ENCODE results near the gene MCCD1. TPM values are rescaled to one million over a fixed set of nuclear protein-coding genes. Genes with fewer than 3 reads are reported as not detected.

MCCD1 gene
- total RNA-seq, 1 donor from 2014 or later = not detected

GRCh38 chr6:31568537-31568961 is 39.8 kb downstream of the MCCD1 start:
- no peaks in the 10 kb centered on the region for H3K36me3 ChIP-seq (ENCODE audit: control insufficient read depth, insufficient read depth, low read length)
- no peak overlapping the region for H3K4me3 ChIP-seq (ENCODE audit: low read depth, low read length)
- TF ChIP-seq, protein P1, sequence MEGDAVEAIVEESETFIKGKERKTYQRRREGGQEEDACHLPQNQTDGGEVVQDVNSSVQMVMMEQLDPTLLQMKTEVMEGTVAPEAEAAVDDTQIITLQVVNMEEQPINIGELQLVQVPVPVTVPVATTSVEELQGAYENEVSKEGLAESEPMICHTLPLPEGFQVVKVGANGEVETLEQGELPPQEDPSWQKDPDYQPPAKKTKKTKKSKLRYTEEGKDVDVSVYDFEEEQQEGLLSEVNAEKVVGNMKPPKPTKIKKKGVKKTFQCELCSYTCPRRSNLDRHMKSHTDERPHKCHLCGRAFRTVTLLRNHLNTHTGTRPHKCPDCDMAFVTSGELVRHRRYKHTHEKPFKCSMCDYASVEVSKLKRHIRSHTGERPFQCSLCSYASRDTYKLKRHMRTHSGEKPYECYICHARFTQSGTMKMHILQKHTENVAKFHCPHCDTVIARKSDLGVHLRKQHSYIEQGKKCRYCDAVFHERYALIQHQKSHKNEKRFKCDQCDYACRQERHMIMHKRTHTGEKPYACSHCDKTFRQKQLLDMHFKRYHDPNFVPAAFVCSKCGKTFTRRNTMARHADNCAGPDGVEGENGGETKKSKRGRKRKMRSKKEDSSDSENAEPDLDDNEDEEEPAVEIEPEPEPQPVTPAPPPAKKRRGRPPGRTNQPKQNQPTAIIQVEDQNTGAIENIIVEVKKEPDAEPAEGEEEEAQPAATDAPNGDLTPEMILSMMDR (IDR thresholded peaks at IDR 0.05; ENCODE audit: insufficient read depth, low read length, severe bottlenecking) = no peak
- FAIRE-seq = no peak
- H3K27me3 ChIP-seq (ENCODE audit: control insufficient read depth, insufficient read depth, low read length) = no peaks in the 10 kb centered on the region
- no peak for DNase-seq (ENCODE audit: low read depth)

DNA sequence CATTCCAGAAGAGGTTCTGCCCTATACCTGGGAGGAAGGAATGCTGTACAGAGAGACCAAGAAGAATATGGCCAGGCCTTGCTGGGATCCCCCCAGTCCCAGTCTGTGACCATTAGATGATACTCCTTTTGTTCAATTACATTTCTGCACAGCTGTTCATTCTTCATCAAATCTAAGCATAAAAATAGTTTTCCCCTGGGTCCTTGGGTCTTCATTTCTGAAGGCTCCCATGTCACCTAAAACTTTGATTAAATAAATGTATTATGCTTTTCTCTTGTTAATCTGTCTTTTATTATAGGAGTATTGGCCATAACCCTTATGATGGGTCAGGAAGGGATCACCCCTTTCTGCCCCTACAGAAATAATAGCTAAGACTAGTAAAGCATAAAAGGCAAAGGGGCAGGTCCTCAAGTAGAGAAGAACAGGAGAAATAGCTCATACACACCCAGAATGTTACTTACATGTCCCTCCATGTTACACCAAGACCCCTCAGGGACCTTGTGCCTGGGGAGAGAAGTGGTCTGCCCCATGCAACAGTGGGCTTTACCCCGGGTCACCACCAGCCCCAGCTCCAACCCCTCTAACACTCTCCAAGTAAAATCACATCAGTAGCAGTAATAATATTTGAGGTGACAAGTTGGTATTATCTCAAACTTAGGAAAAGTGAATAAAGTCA is 41.2 kb downstream of the MCCD1 start:
- TF ChIP-seq, protein P1 (IDR thresholded peaks at IDR 0.05; ENCODE audit: insufficient read depth, low read length, severe bottlenecking) = no peak
- FAIRE-seq (no peak), DNase-seq (ENCODE audit: low read depth) (no peak)
- H3K36me3 ChIP-seq (ENCODE audit: control insufficient read depth, insufficient read depth, low read length) = no peaks in the 10 kb centered on the region
- no peak overlapping the region for H3K4me3 ChIP-seq (ENCODE audit: low read depth, low read length)
- H3K27me3 ChIP-seq (ENCODE audit: control insufficient read depth, insufficient read depth, low read length) = no peaks in the 10 kb centered on the region

DNA sequence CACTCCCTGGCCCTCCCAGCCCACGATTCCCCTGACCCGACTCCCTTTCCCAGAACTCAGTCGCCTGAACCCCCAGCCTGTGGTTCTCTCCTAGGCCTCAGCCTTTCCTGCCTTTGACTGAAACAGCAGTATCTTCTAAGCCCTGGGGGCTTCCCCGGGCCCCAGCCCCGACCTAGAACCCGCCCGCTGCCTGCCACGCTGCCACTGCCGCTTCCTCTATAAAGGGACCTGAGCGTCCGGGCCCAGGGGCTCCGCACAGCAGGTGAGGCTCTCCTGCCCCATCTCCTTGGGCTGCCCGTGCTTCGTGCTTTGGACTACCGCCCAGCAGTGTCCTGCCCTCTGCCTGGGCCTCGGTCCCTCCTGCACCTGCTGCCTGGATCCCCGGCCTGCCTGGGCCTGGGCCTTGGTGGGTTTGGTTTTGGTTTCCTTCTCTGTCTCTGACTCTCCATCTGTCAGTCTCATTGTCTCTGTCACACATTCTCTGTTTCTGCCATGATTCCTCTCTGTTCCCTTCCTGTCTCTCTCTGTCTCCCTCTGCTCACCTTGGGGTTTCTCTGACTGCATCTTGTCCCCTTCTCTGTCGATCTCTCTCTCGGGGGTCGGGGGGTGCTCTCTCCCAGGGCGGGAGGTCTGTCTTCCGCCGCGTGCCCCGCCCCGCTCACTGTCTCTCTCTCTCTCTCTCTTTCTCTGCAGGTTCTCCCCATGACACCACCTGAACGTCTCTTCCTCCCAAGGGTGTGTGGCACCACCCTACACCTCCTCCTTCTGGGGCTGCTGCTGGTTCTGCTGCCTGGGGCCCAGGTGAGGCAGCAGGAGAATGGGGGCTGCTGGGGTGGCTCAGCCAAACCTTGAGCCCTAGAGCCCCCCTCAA is 43.5 kb downstream of the MCCD1 start, which contains the start of gene LTA:
Gene LTA, plus strand, starts transcription at position 249 of the 871 bp plus-strand sequence. Its CDS starts 454 bp downstream, at position 703.
- FAIRE-seq (no peak), DNase-seq (ENCODE audit: low read depth) (no peak)
- no peak within 1 kb of the TSS for H3K4me3 ChIP-seq (ENCODE audit: low read depth, low read length)
- no peaks in the 10 kb centered on the region for H3K27me3 ChIP-seq (ENCODE audit: control insufficient read depth, insufficient read depth, low read length)
- TF ChIP-seq, protein P1 (IDR thresholded peaks at IDR 0.05; ENCODE audit: insufficient read depth, low read length, severe bottlenecking) = no peak
- H3K36me3 ChIP-seq (ENCODE audit: control insufficient read depth, insufficient read depth, low read length) = no peaks in the 10 kb centered on the region

DNA sequence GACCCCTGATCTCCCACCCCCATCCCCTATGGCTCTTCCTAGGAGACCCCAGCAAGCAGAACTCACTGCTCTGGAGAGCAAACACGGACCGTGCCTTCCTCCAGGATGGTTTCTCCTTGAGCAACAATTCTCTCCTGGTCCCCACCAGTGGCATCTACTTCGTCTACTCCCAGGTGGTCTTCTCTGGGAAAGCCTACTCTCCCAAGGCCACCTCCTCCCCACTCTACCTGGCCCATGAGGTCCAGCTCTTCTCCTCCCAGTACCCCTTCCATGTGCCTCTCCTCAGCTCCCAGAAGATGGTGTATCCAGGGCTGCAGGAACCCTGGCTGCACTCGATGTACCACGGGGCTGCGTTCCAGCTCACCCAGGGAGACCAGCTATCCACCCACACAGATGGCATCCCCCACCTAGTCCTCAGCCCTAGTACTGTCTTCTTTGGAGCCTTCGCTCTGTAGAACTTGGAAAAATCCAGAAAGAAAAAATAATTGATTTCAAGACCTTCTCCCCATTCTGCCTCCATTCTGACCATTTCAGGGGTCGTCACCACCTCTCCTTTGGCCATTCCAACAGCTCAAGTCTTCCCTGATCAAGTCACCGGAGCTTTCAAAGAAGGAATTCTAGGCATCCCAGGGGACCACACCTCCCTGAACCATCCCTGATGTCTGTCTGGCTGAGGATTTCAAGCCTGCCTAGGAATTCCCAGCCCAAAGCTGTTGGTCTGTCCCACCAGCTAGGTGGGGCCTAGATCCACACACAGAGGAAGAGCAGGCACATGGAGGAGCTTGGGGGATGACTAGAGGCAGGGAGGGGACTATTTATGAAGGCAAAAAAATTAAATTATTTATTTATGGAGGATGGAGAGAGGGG is 44.7 kb downstream of the MCCD1 start:
- TF ChIP-seq, protein P1 (IDR thresholded peaks at IDR 0.05; ENCODE audit: insufficient read depth, low read length, severe bottlenecking) = no peak
- H3K36me3 ChIP-seq (ENCODE audit: control insufficient read depth, insufficient read depth, low read length) = no peaks in the 10 kb centered on the region
- no peak for DNase-seq (ENCODE audit: low read depth)
- H3K4me3 ChIP-seq (ENCODE audit: low read depth, low read length) = no peak overlapping the region
- H3K27me3 ChIP-seq (ENCODE audit: control insufficient read depth, insufficient read depth, low read length) = no peaks in the 10 kb centered on the region
- no peak for FAIRE-seq

DNA sequence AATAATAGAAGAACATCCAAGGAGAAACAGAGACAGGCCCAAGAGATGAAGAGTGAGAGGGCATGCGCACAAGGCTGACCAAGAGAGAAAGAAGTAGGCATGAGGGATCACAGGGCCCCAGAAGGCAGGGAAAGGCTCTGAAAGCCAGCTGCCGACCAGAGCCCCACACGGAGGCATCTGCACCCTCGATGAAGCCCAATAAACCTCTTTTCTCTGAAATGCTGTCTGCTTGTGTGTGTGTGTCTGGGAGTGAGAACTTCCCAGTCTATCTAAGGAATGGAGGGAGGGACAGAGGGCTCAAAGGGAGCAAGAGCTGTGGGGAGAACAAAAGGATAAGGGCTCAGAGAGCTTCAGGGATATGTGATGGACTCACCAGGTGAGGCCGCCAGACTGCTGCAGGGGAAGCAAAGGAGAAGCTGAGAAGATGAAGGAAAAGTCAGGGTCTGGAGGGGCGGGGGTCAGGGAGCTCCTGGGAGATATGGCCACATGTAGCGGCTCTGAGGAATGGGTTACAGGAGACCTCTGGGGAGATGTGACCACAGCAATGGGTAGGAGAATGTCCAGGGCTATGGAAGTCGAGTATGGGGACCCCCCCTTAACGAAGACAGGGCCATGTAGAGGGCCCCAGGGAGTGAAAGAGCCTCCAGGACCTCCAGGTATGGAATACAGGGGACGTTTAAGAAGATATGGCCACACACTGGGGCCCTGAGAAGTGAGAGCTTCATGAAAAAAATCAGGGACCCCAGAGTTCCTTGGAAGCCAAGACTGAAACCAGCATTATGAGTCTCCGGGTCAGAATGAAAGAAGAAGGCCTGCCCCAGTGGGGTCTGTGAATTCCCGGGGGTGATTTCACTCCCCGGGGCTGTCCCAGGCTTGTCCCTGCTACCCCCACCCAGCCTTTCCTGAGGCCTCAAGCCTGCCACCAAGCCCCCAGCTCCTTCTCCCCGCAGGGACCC is 45.6 kb downstream of the MCCD1 start:
- DNase-seq (ENCODE audit: low read depth) (no peak), FAIRE-seq (no peak)
- no peaks in the 10 kb centered on the region for H3K36me3 ChIP-seq (ENCODE audit: control insufficient read depth, insufficient read depth, low read length)
- H3K4me3 ChIP-seq (ENCODE audit: low read depth, low read length) = no peak overlapping the region
- TF ChIP-seq, protein P1 (IDR thresholded peaks at IDR 0.05; ENCODE audit: insufficient read depth, low read length, severe bottlenecking) = no peak
- H3K27me3 ChIP-seq (ENCODE audit: control insufficient read depth, insufficient read depth, low read length) = no peaks in the 10 kb centered on the region

Measured in bronchial epithelial cell (primary cell).